ENCODE measurements around the gene CENPM.

The CENPM gene

GRCh38 chr22:41983513-41984405 lies 36.8 kb upstream of the CENPM start:
- no peak overlapping the region for H3K4me3 ChIP-seq (ENCODE audit: low read depth, low read length)
- TF ChIP-seq, protein P1, sequence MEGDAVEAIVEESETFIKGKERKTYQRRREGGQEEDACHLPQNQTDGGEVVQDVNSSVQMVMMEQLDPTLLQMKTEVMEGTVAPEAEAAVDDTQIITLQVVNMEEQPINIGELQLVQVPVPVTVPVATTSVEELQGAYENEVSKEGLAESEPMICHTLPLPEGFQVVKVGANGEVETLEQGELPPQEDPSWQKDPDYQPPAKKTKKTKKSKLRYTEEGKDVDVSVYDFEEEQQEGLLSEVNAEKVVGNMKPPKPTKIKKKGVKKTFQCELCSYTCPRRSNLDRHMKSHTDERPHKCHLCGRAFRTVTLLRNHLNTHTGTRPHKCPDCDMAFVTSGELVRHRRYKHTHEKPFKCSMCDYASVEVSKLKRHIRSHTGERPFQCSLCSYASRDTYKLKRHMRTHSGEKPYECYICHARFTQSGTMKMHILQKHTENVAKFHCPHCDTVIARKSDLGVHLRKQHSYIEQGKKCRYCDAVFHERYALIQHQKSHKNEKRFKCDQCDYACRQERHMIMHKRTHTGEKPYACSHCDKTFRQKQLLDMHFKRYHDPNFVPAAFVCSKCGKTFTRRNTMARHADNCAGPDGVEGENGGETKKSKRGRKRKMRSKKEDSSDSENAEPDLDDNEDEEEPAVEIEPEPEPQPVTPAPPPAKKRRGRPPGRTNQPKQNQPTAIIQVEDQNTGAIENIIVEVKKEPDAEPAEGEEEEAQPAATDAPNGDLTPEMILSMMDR (IDR thresholded peaks at IDR 0.05; ENCODE audit: insufficient read depth, low read depth, low read length, missing control alignments) = no peak
- no peak for DNase-seq (ENCODE audit: low read depth)

GRCh38 chr22:41982865-41983264 lies 35.9 kb upstream of the CENPM start:
- no peak overlapping the region for H3K4me3 ChIP-seq (ENCODE audit: low read depth, low read length)
- no peak for DNase-seq (ENCODE audit: low read depth)
- TF ChIP-seq, protein P1 (IDR thresholded peaks at IDR 0.05; ENCODE audit: insufficient read depth, low read depth, low read length, missing control alignments) = no peak

DNA sequence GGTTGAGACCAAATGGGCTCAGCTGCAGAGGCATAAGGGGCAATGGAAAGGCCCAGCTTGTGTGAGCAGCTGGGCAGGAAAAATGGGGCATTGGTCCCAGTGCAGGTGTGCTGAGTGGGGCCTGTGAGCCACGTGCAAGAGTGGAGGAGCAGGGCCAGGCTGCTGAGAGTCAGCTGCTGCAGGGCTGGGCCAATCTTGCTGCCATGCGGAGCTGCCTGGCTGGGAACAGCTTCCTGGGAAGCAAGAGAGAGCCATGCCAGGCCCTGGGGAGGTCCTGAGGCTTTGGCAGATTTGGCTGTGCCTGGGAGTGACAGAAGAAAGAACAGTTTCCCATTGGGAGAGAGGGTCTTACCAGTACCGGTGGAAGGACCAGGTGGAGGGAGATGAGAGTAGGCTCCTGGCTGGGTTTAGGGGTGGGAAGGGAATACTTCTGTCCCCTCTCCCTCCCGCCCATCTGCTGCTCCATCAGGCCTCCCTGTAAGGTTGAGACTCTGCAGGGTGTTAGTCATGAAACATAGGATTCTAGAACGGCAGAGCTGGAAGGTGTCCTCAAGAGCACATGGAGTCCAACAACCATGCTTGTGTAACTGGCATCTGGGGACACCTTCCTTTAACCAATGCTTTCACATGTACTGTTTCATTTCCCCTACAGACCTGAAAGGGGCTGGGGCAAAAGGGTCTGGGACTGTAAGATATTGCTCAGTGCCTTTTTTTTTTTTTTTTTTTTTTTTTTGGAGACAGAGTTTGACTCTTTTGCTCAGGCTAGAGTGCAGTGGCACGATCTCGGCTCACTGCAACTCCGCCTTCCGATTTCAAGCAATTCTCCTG lies 32.7 kb upstream of the CENPM start:
- TF ChIP-seq, protein P1 (IDR thresholded peaks at IDR 0.05; ENCODE audit: insufficient read depth, low read depth, low read length, missing control alignments) = no peak
- DNase-seq (ENCODE audit: low read depth) = peak; percentile 51
- no peak overlapping the region for H3K4me3 ChIP-seq (ENCODE audit: low read depth, low read length)

GRCh38 chr22:41978732-41979131 lies 31.8 kb upstream of the CENPM start:
- no peak for DNase-seq (ENCODE audit: low read depth)
- no peak overlapping the region for H3K4me3 ChIP-seq (ENCODE audit: low read depth, low read length)
- TF ChIP-seq, protein P1 (IDR thresholded peaks at IDR 0.05; ENCODE audit: insufficient read depth, low read depth, low read length, missing control alignments) = no peak

DNA sequence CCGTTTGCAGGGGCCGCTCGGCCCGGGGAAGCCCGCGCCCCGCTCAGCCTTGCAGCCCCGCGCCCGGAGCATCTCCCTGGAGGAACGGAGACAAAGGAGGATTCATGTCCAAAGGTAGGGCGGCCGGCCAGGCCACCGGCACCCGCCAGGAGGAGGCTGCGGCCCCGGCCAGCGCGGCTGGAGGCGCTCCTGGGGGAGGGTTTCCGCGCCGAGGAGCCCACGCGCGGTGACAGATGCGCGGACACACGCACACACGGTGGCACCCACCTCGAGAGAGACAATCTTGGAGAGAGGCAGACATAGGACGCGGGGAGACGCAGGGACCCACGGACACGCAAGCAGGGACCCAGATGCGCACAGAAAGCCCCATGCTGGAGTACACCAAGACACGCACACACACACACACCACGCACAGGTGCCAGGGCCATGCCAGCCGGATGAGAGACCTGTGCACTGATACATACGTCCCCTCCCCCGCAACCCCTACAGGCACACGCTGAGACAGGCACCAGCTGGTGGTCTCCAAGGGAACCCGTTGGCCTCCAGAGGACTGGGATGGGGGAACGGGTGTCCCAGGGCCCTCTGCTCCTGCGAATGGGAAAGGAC lies 30.1 kb upstream of the CENPM start:
- TF ChIP-seq, protein P1 (IDR thresholded peaks at IDR 0.05; ENCODE audit: insufficient read depth, low read depth, low read length, missing control alignments) = no peak
- DNase-seq (ENCODE audit: low read depth) = peak; percentile 29
- H3K4me3 ChIP-seq (ENCODE audit: low read depth, low read length) = peak overlapping the region; percentile 41

DNA sequence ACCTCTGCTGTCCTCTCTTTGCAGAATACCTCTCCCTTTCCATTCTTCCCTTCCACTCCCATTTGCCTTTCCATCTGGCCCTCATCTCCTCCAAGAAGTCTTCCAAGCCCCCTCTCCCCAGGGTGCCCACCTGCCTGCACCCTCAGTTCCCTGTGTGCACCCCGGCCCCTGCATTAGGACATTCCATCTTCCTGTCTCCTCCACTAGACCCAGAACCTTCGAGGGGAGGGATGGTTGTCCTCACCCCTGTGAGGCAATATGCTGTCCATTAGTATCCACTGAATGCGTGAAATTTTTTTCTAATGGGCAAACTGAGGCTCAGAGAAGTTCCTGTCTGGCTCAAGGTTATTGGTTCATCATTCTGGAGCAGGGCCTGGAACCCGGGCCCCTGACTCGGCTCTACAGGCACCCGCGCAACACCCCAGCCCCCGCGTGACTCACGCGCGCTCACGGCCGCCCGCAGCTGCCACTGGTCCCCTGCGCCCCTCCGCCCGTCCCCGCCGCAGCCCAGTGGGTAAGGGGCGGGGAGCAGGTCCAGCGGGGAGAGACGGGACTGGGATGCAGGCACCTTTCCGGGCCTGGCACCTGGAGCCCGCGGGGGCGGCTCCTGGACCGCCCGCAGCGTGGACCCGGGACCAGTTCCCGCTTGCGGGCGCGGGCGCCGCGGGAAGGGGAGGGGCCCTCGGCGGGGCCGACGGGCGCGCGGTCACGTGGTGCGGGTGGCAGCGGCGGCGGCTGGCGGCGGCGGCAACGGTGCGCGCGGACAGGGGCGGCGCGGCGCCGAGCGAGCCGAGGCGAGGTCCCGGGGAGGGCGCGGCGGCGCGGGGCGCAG lies 29.3 kb upstream of the CENPM start:
- peak overlapping the region; percentile 60 for H3K4me3 ChIP-seq (ENCODE audit: low read depth, low read length)
- DNase-seq (ENCODE audit: low read depth) = peak; percentile 38
- TF ChIP-seq, protein P1 (IDR thresholded peaks at IDR 0.05; ENCODE audit: insufficient read depth, low read depth, low read length, missing control alignments) = no peak
